WERI-Rb-1 (cell line): ENCODE data around the gene RPL36AL.
A peak's percentile ranks its signal among the peaks of the same experiment; 100 is the strongest.
"Not testable (repeated sequence)": the region's sequence is repeated elsewhere in the genome, so short reads cannot be mapped to it uniquely, and the experiment has no call there.

Experiments used
- DNase-seq: peaks from one replicate; pipeline ENCODE4 v3.0.0-alpha.2; 2020
- H3K27ac ChIP-seq: fragments of 250-450 bp; sonication (Bioruptor Pico); 2 replicates; pipeline ENCODE4 v1.5.1; 2020; ENCODE audit warnings: mild to moderate bottlenecking, moderate library complexity
- H3K27me3 ChIP-seq: fragments of 250-450 bp; sonication (Bioruptor Pico); 2 replicates; pipeline ENCODE4 v1.5.1; 2021; ENCODE audit warnings: mild to moderate bottlenecking, low read depth, moderate library complexity; ENCODE audit not compliant: insufficient read depth, severe bottlenecking
- H3K36me3 ChIP-seq: fragments of 250-450 bp; sonication (Bioruptor Pico); 2 replicates; pipeline ENCODE4 v1.5.1; 2020; ENCODE audit warnings: mild to moderate bottlenecking, moderate library complexity
- H3K4me3 ChIP-seq: 2 replicates; pipeline ENCODE4 v1.5.1; 2011; ENCODE audit warnings: low read depth, mild to moderate bottlenecking, control low read depth, low read length
- H3K9me3 ChIP-seq: fragments of 250-450 bp; sonication (Bioruptor Pico); 2 replicates; pipeline ENCODE4 v1.5.1; 2021; ENCODE audit warnings: mild to moderate bottlenecking, moderate library complexity; ENCODE audit not compliant: severe bottlenecking
- TF ChIP-seq, protein P1 (sequence below): IDR thresholded peaks from 2 replicates; pipeline ENCODE4 v1.5.1; 2011; ENCODE audit warnings: low read depth, mild to moderate bottlenecking, control low read depth, inconsistent platforms, low read length

RPL36AL gene

DNA sequence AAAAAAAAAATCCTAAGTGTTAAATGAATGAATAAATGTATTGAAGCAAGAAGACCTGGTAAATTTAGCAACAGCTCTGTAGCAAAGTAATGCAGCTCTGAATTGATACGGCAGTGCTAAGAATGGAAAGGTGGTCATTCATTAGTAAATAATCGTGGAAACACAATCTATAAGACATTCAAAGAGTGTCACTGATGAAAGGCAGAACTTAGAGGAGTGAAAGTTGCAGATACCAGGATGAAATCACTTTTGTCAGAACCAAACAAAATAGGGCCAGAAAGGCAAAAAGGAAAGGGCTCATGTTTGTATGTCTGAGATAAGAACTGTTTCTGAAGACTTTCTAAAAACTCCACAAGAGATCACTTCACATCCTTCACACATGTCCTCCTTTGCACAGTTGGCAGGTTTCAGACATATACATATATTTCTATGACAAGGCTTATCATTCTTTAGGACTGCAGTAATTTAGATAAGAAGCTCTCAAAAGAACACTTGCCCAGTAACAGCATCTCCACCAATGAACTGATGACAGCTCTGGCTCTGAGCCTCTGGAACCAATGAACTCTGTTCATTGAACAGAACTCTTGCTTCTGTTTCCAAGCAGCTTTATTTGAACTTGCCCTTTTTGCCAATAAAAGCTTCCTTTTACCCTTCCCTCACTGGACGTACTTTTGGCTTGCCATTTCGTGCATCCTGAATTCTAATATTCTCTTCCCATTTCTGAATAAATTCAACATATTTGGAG lies 25.9 kb downstream of the RPL36AL start:
- Histone ChIP-seq H3K27ac (no peak overlapping the region), H3K4me3 (no peak overlapping the region), H3K27me3 (no peaks in the 10 kb centered on the region), H3K9me3 (no peaks in the 10 kb centered on the region), H3K36me3 (peaks cover 11% of the 10 kb centered on the region)
- TF ChIP-seq, protein P1, sequence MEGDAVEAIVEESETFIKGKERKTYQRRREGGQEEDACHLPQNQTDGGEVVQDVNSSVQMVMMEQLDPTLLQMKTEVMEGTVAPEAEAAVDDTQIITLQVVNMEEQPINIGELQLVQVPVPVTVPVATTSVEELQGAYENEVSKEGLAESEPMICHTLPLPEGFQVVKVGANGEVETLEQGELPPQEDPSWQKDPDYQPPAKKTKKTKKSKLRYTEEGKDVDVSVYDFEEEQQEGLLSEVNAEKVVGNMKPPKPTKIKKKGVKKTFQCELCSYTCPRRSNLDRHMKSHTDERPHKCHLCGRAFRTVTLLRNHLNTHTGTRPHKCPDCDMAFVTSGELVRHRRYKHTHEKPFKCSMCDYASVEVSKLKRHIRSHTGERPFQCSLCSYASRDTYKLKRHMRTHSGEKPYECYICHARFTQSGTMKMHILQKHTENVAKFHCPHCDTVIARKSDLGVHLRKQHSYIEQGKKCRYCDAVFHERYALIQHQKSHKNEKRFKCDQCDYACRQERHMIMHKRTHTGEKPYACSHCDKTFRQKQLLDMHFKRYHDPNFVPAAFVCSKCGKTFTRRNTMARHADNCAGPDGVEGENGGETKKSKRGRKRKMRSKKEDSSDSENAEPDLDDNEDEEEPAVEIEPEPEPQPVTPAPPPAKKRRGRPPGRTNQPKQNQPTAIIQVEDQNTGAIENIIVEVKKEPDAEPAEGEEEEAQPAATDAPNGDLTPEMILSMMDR, result no peak
- no peak for DNase-seq

DNA sequence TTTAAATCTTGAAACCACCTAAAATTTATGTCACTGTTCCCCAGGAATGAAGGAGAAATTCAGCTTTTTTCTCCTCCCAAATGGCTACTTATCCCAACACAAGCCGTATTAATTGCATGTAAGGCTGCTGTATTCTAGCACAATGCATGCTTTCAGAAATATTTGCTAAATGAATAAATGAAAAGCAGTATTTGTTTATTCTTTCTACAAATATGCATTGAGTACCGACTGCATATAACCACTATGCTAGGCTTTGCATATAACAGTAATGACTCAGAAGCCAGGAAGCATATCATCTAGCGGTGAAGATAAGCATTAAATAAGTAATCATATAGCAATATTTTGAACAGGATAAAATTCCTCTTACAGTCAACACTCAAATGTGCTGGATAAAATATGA lies 27.4 kb downstream of the RPL36AL start:
- H3K9me3 ChIP-seq, result no peaks in the 10 kb centered on the region
- no peak overlapping the region for H3K27ac ChIP-seq
- no peaks in the 10 kb centered on the region for H3K27me3 ChIP-seq
- H3K4me3 ChIP-seq, result no peak overlapping the region
- no peaks in the 10 kb centered on the region for H3K36me3 ChIP-seq
- TF ChIP-seq, protein P1, result no peak
- DNase-seq, result no peak

DNA sequence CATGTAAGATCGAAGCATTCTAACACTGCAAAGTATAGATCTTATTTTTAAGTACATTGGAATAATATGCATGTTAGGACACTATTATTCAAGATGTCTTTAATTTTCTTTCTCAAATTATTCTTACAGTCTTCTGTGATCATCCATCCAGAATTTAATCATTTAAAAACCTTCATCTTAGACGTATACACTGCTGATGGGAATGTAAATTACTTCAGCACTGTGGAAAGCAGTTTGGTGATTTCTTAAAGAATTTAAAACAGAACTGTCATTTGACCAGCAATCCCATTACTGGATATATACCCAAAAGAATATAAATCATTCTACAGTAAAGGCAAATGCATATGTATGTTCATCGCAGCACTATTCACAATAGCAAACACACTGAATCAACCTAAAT lies 31.0 kb downstream of the RPL36AL start:
- H3K27me3 ChIP-seq, result no peaks in the 10 kb centered on the region
- H3K9me3 ChIP-seq, result no peaks in the 10 kb centered on the region
- H3K4me3 ChIP-seq, result no peak overlapping the region
- peaks cover 7% of the 10 kb centered on the region for H3K36me3 ChIP-seq
- DNase-seq, result no peak
- TF ChIP-seq, protein P1, result no peak
- no peak overlapping the region for H3K27ac ChIP-seq

DNA sequence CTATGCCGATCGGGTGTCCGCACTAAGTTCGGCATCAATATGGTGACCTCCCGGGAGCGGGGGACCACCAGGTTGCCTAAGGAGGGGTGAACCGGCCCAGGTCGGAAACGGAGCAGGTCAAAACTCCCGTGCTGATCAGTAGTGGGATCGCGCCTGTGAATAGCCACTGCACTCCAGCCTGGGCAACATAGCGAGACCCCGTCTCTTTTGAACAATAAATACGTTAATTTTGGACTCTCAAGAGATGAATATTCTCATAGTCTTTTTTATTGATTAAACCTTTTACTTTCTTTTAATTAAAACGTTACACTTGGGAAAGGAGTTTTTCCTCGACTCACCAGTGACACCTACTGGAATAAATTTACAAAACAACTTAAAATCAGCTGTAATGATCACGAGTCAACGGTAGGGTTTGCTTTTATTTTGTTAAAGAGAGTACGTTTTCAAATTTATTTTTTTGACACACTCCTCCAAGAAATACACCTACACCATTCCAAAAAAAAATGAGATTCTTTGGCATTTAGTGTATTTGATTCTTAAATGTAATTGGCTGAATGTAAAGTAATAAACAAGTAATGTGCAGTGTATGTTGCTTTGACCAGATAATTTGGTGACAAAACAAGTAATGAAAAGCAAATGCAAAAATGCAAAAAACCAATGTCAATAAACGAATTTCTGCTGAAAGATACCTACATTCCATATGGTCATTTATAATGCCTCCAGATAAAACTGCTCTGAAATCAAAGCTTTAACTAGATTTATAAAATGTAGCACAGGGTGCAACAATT lies 33.6 kb downstream of the RPL36AL start:
- peak; percentile 38 for DNase-seq
- peak overlapping the region; percentile 99 for H3K4me3 ChIP-seq
- H3K27ac ChIP-seq, result peak overlapping the region; percentile 88
- H3K9me3 ChIP-seq, result no peaks in the 10 kb centered on the region
- TF ChIP-seq, protein P1, result peak; percentile 53
- no peaks in the 10 kb centered on the region for H3K27me3 ChIP-seq
- H3K36me3 ChIP-seq, result peaks cover 32% of the 10 kb centered on the region

DNA sequence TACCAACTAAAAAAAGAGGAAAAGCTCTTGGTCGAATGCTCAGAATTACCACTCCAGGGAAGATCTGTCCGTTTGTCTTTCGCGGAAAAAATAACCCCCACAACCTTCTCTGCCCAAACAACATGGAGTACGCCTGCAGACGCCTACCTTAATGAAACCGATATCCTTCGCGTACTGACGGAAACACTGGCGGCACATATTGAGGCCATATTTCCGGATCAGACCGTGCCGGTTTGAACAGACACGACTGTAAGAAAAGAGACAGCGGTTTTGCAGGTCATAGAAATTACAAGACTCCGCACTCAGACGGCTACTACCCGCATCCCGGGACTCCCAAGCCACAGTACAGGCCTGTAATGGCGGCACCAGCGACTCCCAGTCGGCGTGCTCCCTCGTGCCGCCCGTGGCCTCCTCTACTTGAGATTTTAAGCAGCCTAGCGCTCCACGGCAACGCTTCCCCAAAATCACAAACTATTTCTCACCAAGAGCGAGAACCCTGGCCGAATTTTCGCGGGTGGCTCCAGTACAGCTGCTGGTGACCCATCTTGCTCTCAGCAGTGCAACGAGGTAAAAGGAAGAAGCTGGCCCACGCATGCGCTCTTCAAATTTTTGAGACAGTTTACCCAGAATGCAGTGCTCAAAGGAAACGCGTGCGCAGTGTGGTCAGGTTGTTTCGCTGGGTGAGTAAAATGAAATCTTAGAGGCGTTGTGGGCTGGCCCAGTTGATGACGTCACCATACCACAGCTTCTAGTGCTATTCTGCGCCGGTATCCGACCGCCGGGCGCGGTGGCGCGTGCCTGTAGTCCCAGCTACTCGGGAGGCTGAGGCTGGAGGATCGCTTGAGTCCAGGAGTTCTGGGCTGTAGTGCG lies 34.4 kb downstream of the RPL36AL start, which contains the start of gene RPS29:
Gene RPS29, minus strand, starts transcription at position 578 of the 870 bp plus-strand sequence. Its CDS starts 34 bp downstream, at position 544.
- peak; percentile 97 for DNase-seq
- no peaks in the 10 kb centered on the region for H3K9me3 ChIP-seq
- TF ChIP-seq, protein P1, result no peak
- peaks cover 39% of the 10 kb centered on the region for H3K36me3 ChIP-seq
- peak within 1 kb of the TSS; percentile 99 for H3K4me3 ChIP-seq
- no peaks in the 10 kb centered on the region for H3K27me3 ChIP-seq
- peak within 1 kb of the TSS; percentile 88 for H3K27ac ChIP-seq

DNA sequence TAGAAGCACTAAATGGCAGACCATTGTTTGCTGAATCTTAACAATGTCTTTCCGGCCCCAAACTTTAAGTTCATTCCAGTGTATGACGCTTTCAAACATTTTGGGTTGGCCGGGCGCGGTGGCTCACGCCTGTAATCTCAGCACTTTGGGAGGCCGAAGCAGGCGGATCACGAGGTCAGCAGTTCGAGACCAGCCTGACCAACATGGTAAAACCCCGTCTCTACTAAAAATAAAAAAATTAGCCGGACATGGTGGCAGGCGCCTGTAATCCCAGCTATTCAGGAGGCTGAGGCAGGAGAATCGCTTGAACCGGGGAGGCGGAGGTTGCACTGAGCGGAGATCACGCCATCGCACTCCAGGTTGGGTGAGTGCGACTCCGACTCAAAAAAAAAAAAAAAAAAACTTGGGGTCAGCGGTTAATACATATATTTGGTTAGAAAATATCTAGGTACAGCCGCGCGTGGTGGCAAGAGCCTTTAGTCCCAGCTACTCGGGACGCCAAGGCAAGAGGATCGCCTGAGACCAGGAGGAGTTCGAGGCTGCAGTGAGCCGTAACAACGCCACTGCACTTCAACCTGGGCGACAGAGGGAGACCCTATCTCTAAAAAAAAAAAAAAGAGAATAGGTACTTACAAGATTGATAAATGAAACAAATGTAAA lies 35.3 kb downstream of the RPL36AL start:
- not testable (repeated sequence) for H3K9me3 ChIP-seq, H3K27me3 ChIP-seq, DNase-seq
- H3K4me3 ChIP-seq, result peak overlapping the region; percentile 99
- peaks cover 39% of the 10 kb centered on the region for H3K36me3 ChIP-seq
- peak overlapping the region; percentile 88 for H3K27ac ChIP-seq
